Measurements from ENCODE around the gene TBL1X. TPM values are rescaled to one million over a fixed set of nuclear protein-coding genes. Genes with fewer than 3 reads are reported as not detected.

Gene TBL1X
- total and polyA plus RNA-seq, 2 experiments from 2014 or later = 8.7 to 26.9 TPM

DNA sequence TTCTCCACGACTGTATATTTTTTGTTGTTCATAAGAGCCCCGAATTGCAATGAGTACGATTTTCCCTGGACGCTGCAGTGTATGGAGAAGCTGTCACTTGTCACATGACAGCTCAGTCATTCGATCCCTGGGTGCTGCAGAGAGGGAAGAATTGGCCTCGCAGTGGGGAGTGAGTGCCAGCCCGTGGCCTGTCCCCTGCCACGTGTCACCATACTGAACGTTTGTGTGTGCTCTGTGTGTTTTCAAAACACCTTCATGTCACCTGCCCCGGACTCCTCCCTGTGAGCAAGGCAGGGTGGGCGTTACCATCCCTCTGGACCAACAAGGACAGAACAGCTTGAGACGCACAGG, 77.9 kb downstream of the TBL1X start:
- no peaks in the 10 kb centered on the region for H3F3A ChIP-seq (replicated peaks; ENCODE audit: low read depth)
- H3K27me3 ChIP-seq (ENCODE audit: insufficient read depth) = no peaks in the 10 kb centered on the region
- no peaks in the 10 kb centered on the region for H3K9me2 ChIP-seq (ENCODE audit: insufficient read depth)
- Mint-ChIP-seq H3K9me3 (no peaks in the 10 kb centered on the region), H3K36me3 (ENCODE audit: low read depth) (peaks cover 4% of the 10 kb centered on the region; the same call in 2 of the 3 replicates), H3K4me3 (no peak overlapping the region), H3K27me3 (ENCODE audit: insufficient read depth, low read depth, poor library complexity) (peaks cover 4% of the 10 kb centered on the region), H3K27ac (peak overlapping the region; percentile 70), H3K4me1 (peaks cover 18% of the 10 kb centered on the region)
- H3K79me2 ChIP-seq (replicated peaks; ENCODE audit: insufficient read depth) = peaks cover 9% of the 10 kb centered on the region
- no peaks in the 10 kb centered on the region for H3K36me3 ChIP-seq (ENCODE audit: insufficient read depth)
- ATAC-seq (no peak), DNase-seq (ENCODE audit: low spot score) (no peak)
- no peak for TF ChIP-seq NANOG (IDR thresholded peaks at IDR 0.05; ENCODE audit: borderline replicate concordance)
- no peak for TF ChIP-seq ZNF331 (CRISPR knock-in tag; IDR thresholded peaks at IDR 0.05; ENCODE audit: low read depth)
- TF ChIP-seq ZNF114 (CRISPR knock-in tag; IDR thresholded peaks at IDR 0.05) = no peak
- no peak for TF ChIP-seq POLR2AphosphoS5 (IDR thresholded peaks at IDR 0.05; ENCODE audit: low read depth)
- no peak for TF ChIP-seq EZH2 (IDR thresholded peaks at IDR 0.05; ENCODE audit: low read depth, unreplicated experiment)
- TF ChIP-seq, protein P1, sequence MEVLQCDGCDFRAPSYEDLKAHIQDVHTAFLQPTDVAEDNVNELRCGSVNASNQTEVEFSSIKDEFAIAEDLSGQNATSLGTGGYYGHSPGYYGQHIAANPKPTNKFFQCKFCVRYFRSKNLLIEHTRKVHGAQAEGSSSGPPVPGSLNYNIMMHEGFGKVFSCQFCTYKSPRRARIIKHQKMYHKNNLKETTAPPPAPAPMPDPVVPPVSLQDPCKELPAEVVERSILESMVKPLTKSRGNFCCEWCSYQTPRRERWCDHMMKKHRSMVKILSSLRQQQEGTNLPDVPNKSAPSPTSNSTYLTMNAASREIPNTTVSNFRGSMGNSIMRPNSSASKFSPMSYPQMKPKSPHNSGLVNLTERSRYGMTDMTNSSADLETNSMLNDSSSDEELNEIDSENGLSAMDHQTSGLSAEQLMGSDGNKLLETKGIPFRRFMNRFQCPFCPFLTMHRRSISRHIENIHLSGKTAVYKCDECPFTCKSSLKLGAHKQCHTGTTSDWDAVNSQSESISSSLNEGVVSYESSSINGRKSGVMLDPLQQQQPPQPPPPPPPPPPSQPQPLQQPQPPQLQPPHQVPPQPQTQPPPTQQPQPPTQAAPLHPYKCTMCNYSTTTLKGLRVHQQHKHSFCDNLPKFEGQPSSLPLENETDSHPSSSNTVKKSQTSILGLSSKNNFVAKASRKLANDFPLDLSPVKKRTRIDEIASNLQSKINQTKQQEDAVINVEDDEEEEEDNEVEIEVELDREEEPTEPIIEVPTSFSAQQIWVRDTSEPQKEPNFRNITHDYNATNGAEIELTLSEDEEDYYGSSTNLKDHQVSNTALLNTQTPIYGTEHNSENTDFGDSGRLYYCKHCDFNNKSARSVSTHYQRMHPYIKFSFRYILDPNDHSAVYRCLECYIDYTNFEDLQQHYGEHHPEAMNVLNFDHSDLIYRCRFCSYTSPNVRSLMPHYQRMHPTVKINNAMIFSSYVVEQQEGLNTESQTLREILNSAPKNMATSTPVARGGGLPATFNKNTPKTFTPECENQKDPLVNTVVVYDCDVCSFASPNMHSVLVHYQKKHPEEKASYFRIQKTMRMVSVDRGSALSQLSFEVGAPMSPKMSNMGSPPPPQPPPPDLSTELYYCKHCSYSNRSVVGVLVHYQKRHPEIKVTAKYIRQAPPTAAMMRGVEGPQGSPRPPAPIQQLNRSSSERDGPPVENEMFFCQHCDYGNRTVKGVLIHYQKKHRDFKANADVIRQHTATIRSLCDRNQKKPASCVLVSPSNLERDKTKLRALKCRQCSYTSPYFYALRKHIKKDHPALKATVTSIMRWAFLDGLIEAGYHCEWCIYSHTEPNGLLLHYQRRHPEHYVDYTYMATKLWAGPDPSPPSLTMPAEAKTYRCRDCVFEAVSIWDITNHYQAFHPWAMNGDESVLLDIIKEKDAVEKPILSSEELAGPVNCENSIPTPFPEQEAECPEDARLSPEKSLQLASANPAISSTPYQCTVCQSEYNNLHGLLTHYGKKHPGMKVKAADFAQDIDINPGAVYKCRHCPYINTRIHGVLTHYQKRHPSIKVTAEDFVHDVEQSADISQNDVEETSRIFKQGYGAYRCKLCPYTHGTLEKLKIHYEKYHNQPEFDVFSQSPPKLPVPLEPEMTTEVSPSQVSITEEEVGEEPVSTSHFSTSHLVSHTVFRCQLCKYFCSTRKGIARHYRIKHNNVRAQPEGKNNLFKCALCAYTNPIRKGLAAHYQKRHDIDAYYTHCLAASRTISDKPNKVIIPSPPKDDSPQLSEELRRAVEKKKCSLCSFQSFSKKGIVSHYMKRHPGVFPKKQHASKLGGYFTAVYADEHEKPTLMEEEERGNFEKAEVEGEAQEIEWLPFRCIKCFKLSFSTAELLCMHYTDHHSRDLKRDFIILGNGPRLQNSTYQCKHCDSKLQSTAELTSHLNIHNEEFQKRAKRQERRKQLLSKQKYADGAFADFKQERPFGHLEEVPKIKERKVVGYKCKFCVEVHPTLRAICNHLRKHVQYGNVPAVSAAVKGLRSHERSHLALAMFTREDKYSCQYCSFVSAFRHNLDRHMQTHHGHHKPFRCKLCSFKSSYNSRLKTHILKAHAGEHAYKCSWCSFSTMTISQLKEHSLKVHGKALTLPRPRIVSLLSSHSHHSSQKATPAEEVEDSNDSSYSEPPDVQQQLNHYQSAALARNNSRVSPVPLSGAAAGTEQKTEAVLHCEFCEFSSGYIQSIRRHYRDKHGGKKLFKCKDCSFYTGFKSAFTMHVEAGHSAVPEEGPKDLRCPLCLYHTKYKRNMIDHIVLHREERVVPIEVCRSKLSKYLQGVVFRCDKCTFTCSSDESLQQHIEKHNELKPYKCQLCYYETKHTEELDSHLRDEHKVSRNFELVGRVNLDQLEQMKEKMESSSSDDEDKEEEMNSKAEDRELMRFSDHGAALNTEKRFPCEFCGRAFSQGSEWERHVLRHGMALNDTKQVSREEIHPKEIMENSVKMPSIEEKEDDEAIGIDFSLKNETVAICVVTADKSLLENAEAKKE (CRISPR knock-in tag; IDR thresholded peaks at IDR 0.05) = no peak
- TF ChIP-seq EZH2phosphoT487 (IDR thresholded peaks at IDR 0.05; ENCODE audit: unreplicated experiment) = no peak
- TF ChIP-seq, protein P2, sequence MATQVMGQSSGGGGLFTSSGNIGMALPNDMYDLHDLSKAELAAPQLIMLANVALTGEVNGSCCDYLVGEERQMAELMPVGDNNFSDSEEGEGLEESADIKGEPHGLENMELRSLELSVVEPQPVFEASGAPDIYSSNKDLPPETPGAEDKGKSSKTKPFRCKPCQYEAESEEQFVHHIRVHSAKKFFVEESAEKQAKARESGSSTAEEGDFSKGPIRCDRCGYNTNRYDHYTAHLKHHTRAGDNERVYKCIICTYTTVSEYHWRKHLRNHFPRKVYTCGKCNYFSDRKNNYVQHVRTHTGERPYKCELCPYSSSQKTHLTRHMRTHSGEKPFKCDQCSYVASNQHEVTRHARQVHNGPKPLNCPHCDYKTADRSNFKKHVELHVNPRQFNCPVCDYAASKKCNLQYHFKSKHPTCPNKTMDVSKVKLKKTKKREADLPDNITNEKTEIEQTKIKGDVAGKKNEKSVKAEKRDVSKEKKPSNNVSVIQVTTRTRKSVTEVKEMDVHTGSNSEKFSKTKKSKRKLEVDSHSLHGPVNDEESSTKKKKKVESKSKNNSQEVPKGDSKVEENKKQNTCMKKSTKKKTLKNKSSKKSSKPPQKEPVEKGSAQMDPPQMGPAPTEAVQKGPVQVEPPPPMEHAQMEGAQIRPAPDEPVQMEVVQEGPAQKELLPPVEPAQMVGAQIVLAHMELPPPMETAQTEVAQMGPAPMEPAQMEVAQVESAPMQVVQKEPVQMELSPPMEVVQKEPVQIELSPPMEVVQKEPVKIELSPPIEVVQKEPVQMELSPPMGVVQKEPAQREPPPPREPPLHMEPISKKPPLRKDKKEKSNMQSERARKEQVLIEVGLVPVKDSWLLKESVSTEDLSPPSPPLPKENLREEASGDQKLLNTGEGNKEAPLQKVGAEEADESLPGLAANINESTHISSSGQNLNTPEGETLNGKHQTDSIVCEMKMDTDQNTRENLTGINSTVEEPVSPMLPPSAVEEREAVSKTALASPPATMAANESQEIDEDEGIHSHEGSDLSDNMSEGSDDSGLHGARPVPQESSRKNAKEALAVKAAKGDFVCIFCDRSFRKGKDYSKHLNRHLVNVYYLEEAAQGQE (IDR thresholded peaks at IDR 0.05; ENCODE audit: unreplicated experiment) = no peak
- TF ChIP-seq JUNB (IDR thresholded peaks at IDR 0.05; ENCODE audit: unreplicated experiment) = no peak
- TF ChIP-seq, protein P3, sequence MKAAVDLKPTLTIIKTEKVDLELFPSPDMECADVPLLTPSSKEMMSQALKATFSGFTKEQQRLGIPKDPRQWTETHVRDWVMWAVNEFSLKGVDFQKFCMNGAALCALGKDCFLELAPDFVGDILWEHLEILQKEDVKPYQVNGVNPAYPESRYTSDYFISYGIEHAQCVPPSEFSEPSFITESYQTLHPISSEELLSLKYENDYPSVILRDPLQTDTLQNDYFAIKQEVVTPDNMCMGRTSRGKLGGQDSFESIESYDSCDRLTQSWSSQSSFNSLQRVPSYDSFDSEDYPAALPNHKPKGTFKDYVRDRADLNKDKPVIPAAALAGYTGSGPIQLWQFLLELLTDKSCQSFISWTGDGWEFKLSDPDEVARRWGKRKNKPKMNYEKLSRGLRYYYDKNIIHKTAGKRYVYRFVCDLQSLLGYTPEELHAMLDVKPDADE (IDR thresholded peaks at IDR 0.05) = no peak
- no peak for TF ChIP-seq CREB1 (CRISPR knock-in tag; IDR thresholded peaks at IDR 0.05; ENCODE audit: low read depth)
- TF ChIP-seq STAT1 (IDR thresholded peaks at IDR 0.05; ENCODE audit: unreplicated experiment) = no peak
- H4K20me1 ChIP-seq (replicated peaks; ENCODE audit: insufficient read depth) = no peaks in the 10 kb centered on the region
- no peak overlapping the region for H2AFZ ChIP-seq
- H3K4me2 ChIP-seq = no peak overlapping the region
- no peaks in the 10 kb centered on the region for H3K4me1 ChIP-seq (ENCODE audit: insufficient read depth)
- H3K27ac ChIP-seq (ENCODE audit: low read depth) = no peak overlapping the region
- H3K4me3 ChIP-seq = no peak overlapping the region

All from GM23338 (cell line).